T-helper 2 cell treated with Interferon-gamma antibody and Interleukin-4, amounts not matched to agents 5 μg/mL and 100 μg/mL, for 36 hours (primary cell): Measurements from ENCODE around the gene TTC33.
A peak's percentile ranks its signal among the peaks of the same experiment; 100 is the strongest.
"Not testable (repeated sequence)": the region's sequence is repeated elsewhere in the genome, so short reads cannot be mapped to it uniquely, and the experiment has no call there.

Source experiments
- DNase-seq: peaks from one replicate; pipeline ENCODE4 v3.0.0; 2021; ENCODE audit warnings: low spot score
- H3K27ac Mint-ChIP-seq: one replicate; pipeline ENCODE4 v1.8.0; 2021; ENCODE audit warnings: mild to moderate bottlenecking, mixed read lengths
- H3K27me3 Mint-ChIP-seq: one replicate; pipeline ENCODE4 v1.8.0; 2021; ENCODE audit warnings: low read depth, mixed read lengths
- H3K36me3 Mint-ChIP-seq: one replicate; pipeline ENCODE4 v1.8.0; 2021; ENCODE audit warnings: low read depth, mixed read lengths
- H3K4me1 Mint-ChIP-seq: one replicate; pipeline ENCODE4 v1.8.0; 2021; ENCODE audit warnings: low read depth, mixed read lengths
- H3K4me3 Mint-ChIP-seq: one replicate; pipeline ENCODE4 v1.8.0; 2022; ENCODE audit warnings: mild to moderate bottlenecking, moderate library complexity, mixed read lengths
- H3K9me3 Mint-ChIP-seq: one replicate; pipeline ENCODE4 v1.8.0; 2021; ENCODE audit warnings: mixed read lengths

Gene TTC33

GRCh38 chr5:40654377-40654991 is 101.3 kb downstream of the TTC33 start:
- peaks cover 73% of the 10 kb centered on the region for H3K4me1 Mint-ChIP-seq
- H3K27me3 Mint-ChIP-seq = no peaks in the 10 kb centered on the region
- H3K36me3 Mint-ChIP-seq = peaks cover 12% of the 10 kb centered on the region
- peaks cover 3% of the 10 kb centered on the region for H3K9me3 Mint-ChIP-seq
- H3K27ac Mint-ChIP-seq = peak overlapping the region; percentile 93
- no peak for DNase-seq
- H3K4me3 Mint-ChIP-seq = peak overlapping the region; percentile 86

GRCh38 chr5:40653221-40654022 is 102.3 kb downstream of the TTC33 start:
- H3K36me3 Mint-ChIP-seq = peaks cover 14% of the 10 kb centered on the region
- peak overlapping the region; percentile 86 for H3K4me3 Mint-ChIP-seq
- peaks cover 77% of the 10 kb centered on the region for H3K4me1 Mint-ChIP-seq
- no peak for DNase-seq
- peaks cover 3% of the 10 kb centered on the region for H3K9me3 Mint-ChIP-seq
- H3K27me3 Mint-ChIP-seq = no peaks in the 10 kb centered on the region
- H3K27ac Mint-ChIP-seq = peak overlapping the region; percentile 93

- Mint-ChIP-seq H3K9me3 (peaks cover 9% of the 10 kb centered on the region), H3K36me3 (peaks cover 22% of the 10 kb centered on the region), H3K4me1 (peaks cover 77% of the 10 kb centered on the region), H3K4me3 (peak overlapping the region; percentile 86), H3K27ac (peak overlapping the region; percentile 93), H3K27me3 (no peaks in the 10 kb centered on the region)
- peak; percentile 25 for DNase-seq
These were observed 103.1 kb downstream of the TTC33 start for GRCh38 chr5:40652441-40653220.

- H3K27ac Mint-ChIP-seq = no peak overlapping the region
- peaks cover 26% of the 10 kb centered on the region for H3K36me3 Mint-ChIP-seq
- H3K27me3 Mint-ChIP-seq = no peaks in the 10 kb centered on the region
- no peak overlapping the region for H3K4me3 Mint-ChIP-seq
- H3K9me3 Mint-ChIP-seq = peaks cover 8% of the 10 kb centered on the region
- peaks cover 72% of the 10 kb centered on the region for H3K4me1 Mint-ChIP-seq
- no peak for DNase-seq
These were observed 104.6 kb downstream of the TTC33 start for GRCh38 chr5:40651201-40651600.

- peaks cover 12% of the 10 kb centered on the region for H3K9me3 Mint-ChIP-seq
- peaks cover 61% of the 10 kb centered on the region for H3K4me1 Mint-ChIP-seq
- H3K27ac Mint-ChIP-seq = peak overlapping the region; percentile 76
- peak overlapping the region; percentile 57 for H3K4me3 Mint-ChIP-seq
- H3K36me3 Mint-ChIP-seq = peaks cover 38% of the 10 kb centered on the region
- DNase-seq = no peak
- no peaks in the 10 kb centered on the region for H3K27me3 Mint-ChIP-seq
These were observed 106.2 kb downstream of the TTC33 start for GRCh38 chr5:40649463-40650030.

- no peak overlapping the region for H3K4me3 Mint-ChIP-seq
- H3K27ac Mint-ChIP-seq = no peak overlapping the region
- H3K27me3 Mint-ChIP-seq = no peaks in the 10 kb centered on the region
- no peak for DNase-seq
- peaks cover 21% of the 10 kb centered on the region for H3K9me3 Mint-ChIP-seq
- peaks cover 50% of the 10 kb centered on the region for H3K4me1 Mint-ChIP-seq
- peaks cover 47% of the 10 kb centered on the region for H3K36me3 Mint-ChIP-seq
These were observed 107.6 kb downstream of the TTC33 start for GRCh38 chr5:40648150-40648549.

GRCh38 chr5:40646266-40646665 is 109.5 kb downstream of the TTC33 start:
- no peak for DNase-seq
- Mint-ChIP-seq H3K4me1 (peaks cover 43% of the 10 kb centered on the region), H3K27ac (no peak overlapping the region), H3K36me3 (peaks cover 51% of the 10 kb centered on the region), H3K9me3 (peaks cover 29% of the 10 kb centered on the region), H3K27me3 (no peaks in the 10 kb centered on the region), H3K4me3 (no peak overlapping the region)

- not testable (repeated sequence) for DNase-seq, H3K4me3 Mint-ChIP-seq, H3K27ac Mint-ChIP-seq, H3K27me3 Mint-ChIP-seq
- Mint-ChIP-seq H3K9me3 (peaks cover 66% of the 10 kb centered on the region), H3K36me3 (peaks cover 62% of the 10 kb centered on the region), H3K4me1 (peaks cover 22% of the 10 kb centered on the region)
These were observed 116.2 kb downstream of the TTC33 start for GRCh38 chr5:40639531-40639930.

GRCh38 chr5:40634593-40634992 is 121.2 kb downstream of the TTC33 start:
- no peak for DNase-seq
- H3K4me3 Mint-ChIP-seq = no peak overlapping the region
- no peak overlapping the region for H3K27ac Mint-ChIP-seq
- H3K36me3 Mint-ChIP-seq = peaks cover 44% of the 10 kb centered on the region
- peaks cover 9% of the 10 kb centered on the region for H3K4me1 Mint-ChIP-seq
- H3K27me3 Mint-ChIP-seq = no peaks in the 10 kb centered on the region
- H3K9me3 Mint-ChIP-seq = peaks cover 45% of the 10 kb centered on the region

- no peak overlapping the region for H3K27ac Mint-ChIP-seq
- no peak overlapping the region for H3K4me3 Mint-ChIP-seq
- peaks cover 5% of the 10 kb centered on the region for H3K4me1 Mint-ChIP-seq
- no peak for DNase-seq
- H3K27me3 Mint-ChIP-seq = no peaks in the 10 kb centered on the region
- H3K36me3 Mint-ChIP-seq = peaks cover 40% of the 10 kb centered on the region
- H3K9me3 Mint-ChIP-seq = peaks cover 40% of the 10 kb centered on the region
These were observed 121.6 kb downstream of the TTC33 start for GRCh38 chr5:40634154-40634553.

GRCh38 chr5:40631236-40631635 is 124.5 kb downstream of the TTC33 start:
- no peak overlapping the region for H3K27ac Mint-ChIP-seq

GRCh38 chr5:40630126-40630525 is 125.6 kb downstream of the TTC33 start:
- Mint-ChIP-seq H3K27ac (no peak overlapping the region), H3K4me1 (peaks cover 10% of the 10 kb centered on the region), H3K27me3 (no peaks in the 10 kb centered on the region), H3K36me3 (peaks cover 8% of the 10 kb centered on the region), H3K9me3 (peaks cover 3% of the 10 kb centered on the region), H3K4me3 (no peak overlapping the region)
- no peak for DNase-seq

More at GRCh38 chr5:40631236-40631635, 124.5 kb downstream of the TTC33 start:
- Mint-ChIP-seq H3K4me1 (peaks cover 10% of the 10 kb centered on the region), H3K9me3 (peaks cover 11% of the 10 kb centered on the region), H3K4me3 (no peak overlapping the region), H3K36me3 (peaks cover 18% of the 10 kb centered on the region), H3K27me3 (no peaks in the 10 kb centered on the region)
- no peak for DNase-seq

GRCh38 chr5:40628407-40628806 is 127.4 kb downstream of the TTC33 start:
- H3K4me1 Mint-ChIP-seq = peaks cover 25% of the 10 kb centered on the region
- H3K27me3 Mint-ChIP-seq = no peaks in the 10 kb centered on the region
- H3K27ac Mint-ChIP-seq = no peak overlapping the region
- peaks cover 6% of the 10 kb centered on the region for H3K36me3 Mint-ChIP-seq
- no peak for DNase-seq
- H3K9me3 Mint-ChIP-seq = peaks cover 3% of the 10 kb centered on the region
- H3K4me3 Mint-ChIP-seq = no peak overlapping the region
